HEK293T (cell line): ENCODE measurements around the gene CDH13.

ENCODE experiments used
- ARNT ChIP-seq: fragments of 450-650 bp; IDR thresholded peaks from 2 replicates; pipeline ENCODE4 v1.6.1; 2017; ENCODE audit warnings: mild to moderate bottlenecking
- BHLHE40 ChIP-seq: fragments of 450-650 bp; IDR thresholded peaks from 2 replicates; pipeline ENCODE4 v1.6.1; 2016; ENCODE audit warnings: mild to moderate bottlenecking, moderate library complexity, borderline replicate concordance
- ELF4 ChIP-seq: fragments of 450-650 bp; IDR thresholded peaks from 2 replicates; pipeline ENCODE4 v1.6.1; 2017; ENCODE audit warnings: antibody characterized with exemption
- FOXA1 ChIP-seq: fragments of 450-650 bp; IDR thresholded peaks from 2 replicates; pipeline ENCODE4 v1.6.1; 2016; ENCODE audit warnings: mild to moderate bottlenecking
- FOXK2 ChIP-seq: fragments of 450-650 bp; IDR thresholded peaks from 2 replicates; pipeline ENCODE4 v1.6.1; 2016; ENCODE audit warnings: mild to moderate bottlenecking
- FOXM1 ChIP-seq: fragments of 450-650 bp; IDR thresholded peaks from 2 replicates; pipeline ENCODE4 v1.6.1; 2017; ENCODE audit warnings: mild to moderate bottlenecking, borderline replicate concordance
- HDGF ChIP-seq: fragments of 450-650 bp; IDR thresholded peaks from 2 replicates; pipeline ENCODE4 v1.6.1; 2017; ENCODE audit warnings: antibody characterized with exemption, borderline replicate concordance
- L3MBTL2 ChIP-seq: fragments of 450-650 bp; conservative IDR thresholded peaks from 2 replicates; pipeline ENCODE4 v1.6.1; 2016; ENCODE audit warnings: mild to moderate bottlenecking
- LEF1 ChIP-seq: fragments of 450-650 bp; IDR thresholded peaks from 2 replicates; pipeline ENCODE4 v1.6.1; 2017; ENCODE audit warnings: mild to moderate bottlenecking, borderline replicate concordance
- SP1 ChIP-seq: fragments of 450-650 bp; IDR thresholded peaks from 2 replicates; pipeline ENCODE4 v1.6.1; 2017
- SUZ12 ChIP-seq: fragments of 450-650 bp; IDR thresholded peaks from 2 replicates; pipeline ENCODE4 v1.6.1; 2016; ENCODE audit warnings: mild to moderate bottlenecking
- TARDBP ChIP-seq: fragments of 450-650 bp; IDR thresholded peaks from 2 replicates; pipeline ENCODE4 v1.6.1; 2016
- ZNF384 ChIP-seq: fragments of 450-650 bp; IDR thresholded peaks from 2 replicates; pipeline ENCODE4 v1.6.1; 2016

GRCh38 chr16:83145297-83145696 lies 518.5 kb downstream of the CDH13 start:
- no peak for TF ChIP-seq ARNT
- TF ChIP-seq ELF4: no peak
- TF ChIP-seq L3MBTL2: no peak
- no peak for TF ChIP-seq SUZ12
- no peak for TF ChIP-seq TARDBP
- no peak for TF ChIP-seq HDGF
- TF ChIP-seq FOXA1: no peak
- TF ChIP-seq FOXK2: no peak
- no peak for TF ChIP-seq ZNF384
- no peak for TF ChIP-seq FOXM1
- TF ChIP-seq BHLHE40: no peak
- no peak for TF ChIP-seq LEF1
- no peak for TF ChIP-seq SP1
